HEK293 (cell line): ENCODE measurements around the gene GALNS.
"Not testable (repeated sequence)": the region's sequence is repeated elsewhere in the genome, so short reads cannot be mapped to it uniquely, and the experiment has no call there.

ENCODE experiments used
- ZNF140 ChIP-seq: fragments of 450-650 bp; formaldehyde crosslinking; IDR thresholded peaks from 2 replicates; pipeline ENCODE4 v1.5.1; 2016; ENCODE audit warnings: missing biosample characterization, missing genetic modification characterization
- ZNF221 ChIP-seq: fragments of 450-650 bp; formaldehyde crosslinking; IDR thresholded peaks from 2 replicates; pipeline ENCODE4 v1.5.1; 2017; ENCODE audit warnings: missing biosample characterization, missing genetic modification characterization, borderline replicate concordance
- ZNF654 ChIP-seq: fragments of 450-650 bp; formaldehyde crosslinking; IDR thresholded peaks from 2 replicates; pipeline ENCODE4 v1.5.1; 2016; ENCODE audit warnings: low read depth, missing biosample characterization, missing genetic modification characterization
- TF ChIP-seq, protein P1 (sequence below): fragments of 450-650 bp; formaldehyde crosslinking; IDR thresholded peaks from 2 replicates; pipeline ENCODE4 v1.5.1; 2016; ENCODE audit warnings: missing biosample characterization, missing genetic modification characterization
- TF ChIP-seq, protein P2 (sequence below): fragments of 450-650 bp; formaldehyde crosslinking; IDR thresholded peaks from 2 replicates; pipeline ENCODE4 v1.5.1; 2016; ENCODE audit warnings: missing biosample characterization, missing genetic modification characterization

- TF ChIP-seq, protein P1, sequence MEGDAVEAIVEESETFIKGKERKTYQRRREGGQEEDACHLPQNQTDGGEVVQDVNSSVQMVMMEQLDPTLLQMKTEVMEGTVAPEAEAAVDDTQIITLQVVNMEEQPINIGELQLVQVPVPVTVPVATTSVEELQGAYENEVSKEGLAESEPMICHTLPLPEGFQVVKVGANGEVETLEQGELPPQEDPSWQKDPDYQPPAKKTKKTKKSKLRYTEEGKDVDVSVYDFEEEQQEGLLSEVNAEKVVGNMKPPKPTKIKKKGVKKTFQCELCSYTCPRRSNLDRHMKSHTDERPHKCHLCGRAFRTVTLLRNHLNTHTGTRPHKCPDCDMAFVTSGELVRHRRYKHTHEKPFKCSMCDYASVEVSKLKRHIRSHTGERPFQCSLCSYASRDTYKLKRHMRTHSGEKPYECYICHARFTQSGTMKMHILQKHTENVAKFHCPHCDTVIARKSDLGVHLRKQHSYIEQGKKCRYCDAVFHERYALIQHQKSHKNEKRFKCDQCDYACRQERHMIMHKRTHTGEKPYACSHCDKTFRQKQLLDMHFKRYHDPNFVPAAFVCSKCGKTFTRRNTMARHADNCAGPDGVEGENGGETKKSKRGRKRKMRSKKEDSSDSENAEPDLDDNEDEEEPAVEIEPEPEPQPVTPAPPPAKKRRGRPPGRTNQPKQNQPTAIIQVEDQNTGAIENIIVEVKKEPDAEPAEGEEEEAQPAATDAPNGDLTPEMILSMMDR (tag by site-specific recombination) = not testable (repeated sequence)
- TF ChIP-seq ZNF221, ZNF140, ZNF654 (tag by site-specific recombination): not testable (repeated sequence)
- TF ChIP-seq, protein P2, sequence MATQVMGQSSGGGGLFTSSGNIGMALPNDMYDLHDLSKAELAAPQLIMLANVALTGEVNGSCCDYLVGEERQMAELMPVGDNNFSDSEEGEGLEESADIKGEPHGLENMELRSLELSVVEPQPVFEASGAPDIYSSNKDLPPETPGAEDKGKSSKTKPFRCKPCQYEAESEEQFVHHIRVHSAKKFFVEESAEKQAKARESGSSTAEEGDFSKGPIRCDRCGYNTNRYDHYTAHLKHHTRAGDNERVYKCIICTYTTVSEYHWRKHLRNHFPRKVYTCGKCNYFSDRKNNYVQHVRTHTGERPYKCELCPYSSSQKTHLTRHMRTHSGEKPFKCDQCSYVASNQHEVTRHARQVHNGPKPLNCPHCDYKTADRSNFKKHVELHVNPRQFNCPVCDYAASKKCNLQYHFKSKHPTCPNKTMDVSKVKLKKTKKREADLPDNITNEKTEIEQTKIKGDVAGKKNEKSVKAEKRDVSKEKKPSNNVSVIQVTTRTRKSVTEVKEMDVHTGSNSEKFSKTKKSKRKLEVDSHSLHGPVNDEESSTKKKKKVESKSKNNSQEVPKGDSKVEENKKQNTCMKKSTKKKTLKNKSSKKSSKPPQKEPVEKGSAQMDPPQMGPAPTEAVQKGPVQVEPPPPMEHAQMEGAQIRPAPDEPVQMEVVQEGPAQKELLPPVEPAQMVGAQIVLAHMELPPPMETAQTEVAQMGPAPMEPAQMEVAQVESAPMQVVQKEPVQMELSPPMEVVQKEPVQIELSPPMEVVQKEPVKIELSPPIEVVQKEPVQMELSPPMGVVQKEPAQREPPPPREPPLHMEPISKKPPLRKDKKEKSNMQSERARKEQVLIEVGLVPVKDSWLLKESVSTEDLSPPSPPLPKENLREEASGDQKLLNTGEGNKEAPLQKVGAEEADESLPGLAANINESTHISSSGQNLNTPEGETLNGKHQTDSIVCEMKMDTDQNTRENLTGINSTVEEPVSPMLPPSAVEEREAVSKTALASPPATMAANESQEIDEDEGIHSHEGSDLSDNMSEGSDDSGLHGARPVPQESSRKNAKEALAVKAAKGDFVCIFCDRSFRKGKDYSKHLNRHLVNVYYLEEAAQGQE (tag by site-specific recombination) = not testable (repeated sequence)
Observed at GRCh38 chr16:88894266-88894665, 37.5 kb upstream of the GALNS start.
